Hepatocyte (in vitro differentiated cells): ENCODE data around the gene DHDH.

Source experiments
- EZH2phosphoT487 ChIP-seq: fragments of 200-600 bp; sonication (generic); IDR thresholded peaks from one replicate; pipeline ENCODE4 v1.6.1; 2018; ENCODE audit warnings: antibody characterized with exemption, mild to moderate bottlenecking, low read depth, moderate library complexity; ENCODE audit not compliant: unreplicated experiment, severe bottlenecking
- TF ChIP-seq, protein P1 (sequence below): fragments of 200-600 bp; sonication (generic); IDR thresholded peaks from 2 replicates; pipeline ENCODE4 v1.5.1; 2016; ENCODE audit warnings: antibody characterized with exemption, mild to moderate bottlenecking; ENCODE audit not compliant: poor library complexity

DNA sequence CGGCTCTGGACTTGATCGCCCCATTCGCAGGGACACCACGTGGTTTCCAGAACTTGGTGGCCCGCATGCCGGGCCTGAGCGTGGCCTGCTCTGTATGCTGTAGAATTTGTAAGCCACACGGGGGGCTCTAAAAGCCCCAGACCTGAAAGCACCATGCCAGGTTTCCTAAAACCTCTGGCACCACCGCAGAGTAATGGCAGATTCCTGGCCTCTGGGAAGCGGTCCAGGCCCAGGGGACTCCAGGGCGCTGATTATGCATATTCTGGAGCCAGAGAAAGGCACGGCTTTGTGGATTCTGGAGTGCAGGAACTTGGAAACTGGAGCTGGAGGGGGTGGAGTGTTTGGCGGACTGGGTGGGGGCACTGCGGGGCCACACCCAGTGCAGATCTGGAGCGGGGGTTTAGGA is 35.3 kb downstream of the DHDH start:
- TF ChIP-seq, protein P1, sequence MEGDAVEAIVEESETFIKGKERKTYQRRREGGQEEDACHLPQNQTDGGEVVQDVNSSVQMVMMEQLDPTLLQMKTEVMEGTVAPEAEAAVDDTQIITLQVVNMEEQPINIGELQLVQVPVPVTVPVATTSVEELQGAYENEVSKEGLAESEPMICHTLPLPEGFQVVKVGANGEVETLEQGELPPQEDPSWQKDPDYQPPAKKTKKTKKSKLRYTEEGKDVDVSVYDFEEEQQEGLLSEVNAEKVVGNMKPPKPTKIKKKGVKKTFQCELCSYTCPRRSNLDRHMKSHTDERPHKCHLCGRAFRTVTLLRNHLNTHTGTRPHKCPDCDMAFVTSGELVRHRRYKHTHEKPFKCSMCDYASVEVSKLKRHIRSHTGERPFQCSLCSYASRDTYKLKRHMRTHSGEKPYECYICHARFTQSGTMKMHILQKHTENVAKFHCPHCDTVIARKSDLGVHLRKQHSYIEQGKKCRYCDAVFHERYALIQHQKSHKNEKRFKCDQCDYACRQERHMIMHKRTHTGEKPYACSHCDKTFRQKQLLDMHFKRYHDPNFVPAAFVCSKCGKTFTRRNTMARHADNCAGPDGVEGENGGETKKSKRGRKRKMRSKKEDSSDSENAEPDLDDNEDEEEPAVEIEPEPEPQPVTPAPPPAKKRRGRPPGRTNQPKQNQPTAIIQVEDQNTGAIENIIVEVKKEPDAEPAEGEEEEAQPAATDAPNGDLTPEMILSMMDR, result no peak
- no peak for TF ChIP-seq EZH2phosphoT487
